ENCODE data around the gene OTOG. TPM values are rescaled to one million over a fixed set of nuclear protein-coding genes. Genes with fewer than 3 reads are reported as not detected.

OTOG gene
- total and polyA plus RNA-seq, 11 donors, result not detected

DNA sequence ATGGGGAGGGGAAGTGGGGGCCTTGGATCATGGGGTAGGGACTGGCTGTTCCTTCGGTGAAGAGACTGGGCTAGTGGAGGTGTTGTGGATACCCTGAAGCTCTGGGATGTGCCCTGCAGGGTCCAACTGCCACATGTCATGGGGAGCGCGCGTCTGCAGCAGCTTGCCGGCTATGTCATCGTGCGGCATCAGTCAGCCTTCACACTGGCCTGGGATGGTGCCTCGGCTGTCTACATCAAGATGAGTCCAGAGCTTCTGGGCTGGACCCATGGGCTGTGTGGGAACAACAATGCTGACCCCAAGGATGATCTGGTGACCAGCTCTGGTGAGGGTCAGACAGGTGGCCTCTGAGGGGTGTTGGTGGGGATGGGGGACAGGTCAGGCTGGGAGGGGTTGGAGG, 9.9 kb downstream of the OTOG start:
- no peak for DNase-seq
- no peak for ATAC-seq
- Histone ChIP-seq H3K27me3 (peaks cover 0 to 7% (median 0%) of the 10 kb centered on the region in 9 donors), H3K4me1 (peaks cover 0 to 6% (median 0%) of the 10 kb centered on the region in 12 donors), H3K36me3 (no peaks in the 10 kb centered on the region), H3K27ac (no peak overlapping the region), H3K4me3 (no peak overlapping the region), H3K9me3 (no peaks in the 10 kb centered on the region)
- TF ChIP-seq CTCF (IDR thresholded peaks at IDR 0.05), result no peak
- TF ChIP-seq POLR2A (IDR thresholded peaks at IDR 0.05), result no peak
- WGBS, 4 donors, result 87 to 91% (median 91%) methylated on average over 7 to 8 of the region's 8 CpGs
- intact Hi-C loops (cut with DNase I), result no loop called here

DNA sequence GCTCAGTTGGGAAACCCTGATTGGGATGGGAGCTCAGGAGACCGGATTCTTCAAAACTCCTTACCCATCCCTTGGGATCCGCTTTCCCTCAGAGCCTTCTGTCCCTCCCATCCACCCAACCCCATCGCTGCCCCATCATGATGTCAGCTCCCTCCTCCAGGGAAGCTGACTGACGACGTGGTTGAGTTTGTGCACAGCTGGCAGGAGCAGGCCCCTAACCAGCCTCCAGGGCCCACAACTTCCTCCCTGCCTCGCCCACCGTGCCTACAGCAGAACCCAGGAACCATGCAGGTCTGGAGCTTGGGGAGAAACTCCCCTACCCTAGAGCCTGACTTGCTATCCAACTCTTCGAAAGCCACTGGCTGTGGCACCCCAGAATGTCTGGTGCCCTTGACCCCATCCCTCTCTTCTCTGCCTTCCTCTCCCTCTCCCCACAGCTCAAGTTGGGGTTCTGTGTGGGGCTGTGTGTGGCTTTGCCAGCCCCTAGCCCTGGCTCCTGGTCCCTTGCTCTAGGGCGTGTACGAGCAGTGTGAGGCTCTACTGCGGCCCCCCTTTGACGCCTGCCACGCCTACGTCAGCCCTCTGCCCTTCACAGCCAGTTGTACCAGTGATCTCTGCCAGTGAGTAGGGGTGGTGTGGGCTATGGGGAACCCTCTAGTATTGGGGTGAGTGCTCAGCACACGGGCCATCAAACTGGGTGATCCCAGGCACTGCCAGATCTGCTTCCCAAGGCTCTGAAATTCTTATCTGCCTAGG, 11.1 kb downstream of the OTOG start:
- peaks cover 0 to 7% (median 0%) of the 10 kb centered on the region in 9 donors for H3K27me3 ChIP-seq
- H3K4me3 ChIP-seq, result no peak overlapping the region
- H3K36me3 ChIP-seq, result no peaks in the 10 kb centered on the region
- H3K4me1 ChIP-seq, result peaks cover 0 to 6% (median 0%) of the 10 kb centered on the region in 12 donors
- WGBS, 4 donors, result 84 to 90% (median 87%) methylated on average over 15 of the region's 15 CpGs
- ATAC-seq (no peak), DNase-seq (no peak)
- no peak for TF ChIP-seq POLR2A (IDR thresholded peaks at IDR 0.05)
- TF ChIP-seq CTCF (IDR thresholded peaks at IDR 0.05), result no peak
- H3K27ac ChIP-seq, result no peak overlapping the region
- intact Hi-C loops (cut with DNase I), result no loop called here
- no peaks in the 10 kb centered on the region for H3K9me3 ChIP-seq

- Histone ChIP-seq H3K27ac (no peak overlapping the region), H3K4me1 (peaks cover 0 to 6% (median 0%) of the 10 kb centered on the region in 12 donors), H3K36me3 (no peaks in the 10 kb centered on the region), H3K27me3 (peaks cover 0 to 7% (median 0%) of the 10 kb centered on the region in 9 donors), H3K4me3 (no peak overlapping the region), H3K9me3 (no peaks in the 10 kb centered on the region)
- 71 to 91% (median 80%) methylated on average over 6 to 9 of the region's 9 CpGs for WGBS, 4 donors
- DNase-seq (no peak), ATAC-seq (no peak)
- TF ChIP-seq POLR2A (IDR thresholded peaks at IDR 0.05), result no peak
- no peak for TF ChIP-seq CTCF (IDR thresholded peaks at IDR 0.05)
- intact Hi-C loops (cut with DNase I), result no loop called here
Observed at GRCh38 chr11:17558916-17559315, 11.9 kb downstream of the OTOG start.

DNA sequence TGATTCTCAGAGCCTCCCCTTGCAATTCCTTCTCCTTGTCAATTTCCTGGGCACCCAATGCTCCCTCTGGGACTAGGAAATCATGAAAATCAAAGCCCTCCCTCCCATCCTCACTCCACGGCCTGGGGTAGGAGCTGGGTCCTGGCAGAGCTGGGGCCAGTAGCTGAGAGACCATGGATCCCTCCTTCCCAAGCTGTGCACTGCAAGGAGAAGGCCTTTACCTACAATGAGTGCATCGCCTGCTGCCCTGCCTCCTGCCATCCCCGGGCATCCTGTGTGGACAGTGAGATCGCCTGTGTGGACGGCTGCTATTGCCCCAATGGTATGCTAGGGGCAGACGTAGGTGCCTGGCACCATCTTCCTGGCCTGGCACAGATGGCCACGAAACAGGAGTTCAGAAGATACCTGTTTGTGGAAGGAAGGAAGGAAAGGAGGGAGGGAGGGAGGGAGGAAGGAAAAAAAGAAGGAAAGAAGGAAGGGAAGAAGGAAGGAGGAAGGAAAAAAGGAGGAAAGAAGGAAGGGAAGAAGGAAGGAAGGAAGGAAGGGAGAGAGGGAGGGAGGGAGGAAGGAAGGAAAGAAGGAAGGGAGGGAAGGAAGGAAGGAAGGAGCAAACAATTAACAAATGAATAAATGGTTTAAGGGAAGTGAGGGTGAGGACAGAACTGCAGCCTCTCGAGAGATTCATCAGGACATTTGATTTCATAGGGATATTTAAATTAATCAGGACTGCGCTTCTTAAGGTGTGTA, 12.5 kb downstream of the OTOG start:
- H3K4me3 ChIP-seq, result no peak overlapping the region
- ATAC-seq (no peak), DNase-seq (no peak)
- WGBS, 4 donors, result 73 to 79% (median 75%) methylated on average over 9 of the region's 9 CpGs
- H3K36me3 ChIP-seq, result no peaks in the 10 kb centered on the region
- H3K27ac ChIP-seq, result no peak overlapping the region
- no peak for TF ChIP-seq CTCF (IDR thresholded peaks at IDR 0.05)
- TF ChIP-seq POLR2A (IDR thresholded peaks at IDR 0.05), result no peak
- no peaks in the 10 kb centered on the region for H3K9me3 ChIP-seq
- intact Hi-C loops (cut with DNase I), result no loop called here
- peaks cover 0 to 11% (median 0%) of the 10 kb centered on the region in 12 donors for H3K4me1 ChIP-seq
- peaks cover 0 to 7% (median 0%) of the 10 kb centered on the region in 9 donors for H3K27me3 ChIP-seq
